ENCODE results near the gene ZNF804A.
"Not testable (repeated sequence)": the region's sequence is repeated elsewhere in the genome, so short reads cannot be mapped to it uniquely, and the experiment has no call there.

The ZNF804A gene

DNA sequence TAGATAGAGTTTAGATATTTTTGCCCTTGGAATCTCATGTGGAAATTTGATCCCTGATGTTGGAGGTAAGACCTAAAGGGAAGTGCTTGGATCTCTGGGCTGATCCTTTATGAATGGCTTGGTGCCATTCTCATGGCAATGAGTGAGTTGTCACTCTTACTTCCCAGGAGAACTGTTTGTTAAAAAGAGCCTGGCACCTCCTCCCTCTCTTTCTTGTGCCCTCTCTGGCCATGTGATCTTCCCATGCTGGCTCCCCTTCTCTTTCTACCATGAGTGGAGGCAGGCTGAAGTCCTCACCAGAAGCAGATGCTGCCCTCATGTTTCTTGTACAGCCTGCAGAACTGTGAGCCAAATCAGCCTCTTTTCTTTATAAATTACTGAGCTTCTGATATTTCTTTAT is 276.9 kb downstream of the ZNF804A start:
- ChIA-PET CTCF (no interaction called here), POLR2A (no interaction called here)
- Histone ChIP-seq H3K9me3 (ENCODE audit: control extremely low read depth in 1 of 5, control insufficient read depth in 4 of 5, insufficient read depth in 2 of 5, low read depth in 1 of 5, low read length in 4 of 5) (peaks cover 0 to 6% (median 0%) of the 10 kb centered on the region in 5 experiments), H3K4me1 (ENCODE audit: control extremely low read depth in 1 of 4, control insufficient read depth in 4 of 4, insufficient read depth in 4 of 4, low read length in 3 of 4) (no peaks in the 10 kb centered on the region), H3K36me3 (ENCODE audit: control insufficient read depth in 4 of 4, insufficient read depth in 4 of 4, low read length in 3 of 4) (peaks cover 0 to 2% (median 0%) of the 10 kb centered on the region in 4 experiments), H3K27ac (ENCODE audit: insufficient read depth in 1 of 2, low read depth in 1 of 2, low read length in 2 of 2, poor library complexity in 1 of 2, severe bottlenecking in 2 of 2) (no peak overlapping the region), H3K27me3 (replicated peaks in 2 of 5; ENCODE audit: control insufficient read depth in 4 of 5, insufficient read depth in 5 of 5, low read length in 4 of 5) (no peaks in the 10 kb centered on the region), H3K4me3 (ENCODE audit: control insufficient read depth in 1 of 7, extremely low read depth in 1 of 7, insufficient read depth in 4 of 7, low read depth in 2 of 7, low read length in 6 of 7) (no peak overlapping the region)
- no peak for DNase-seq

DNA sequence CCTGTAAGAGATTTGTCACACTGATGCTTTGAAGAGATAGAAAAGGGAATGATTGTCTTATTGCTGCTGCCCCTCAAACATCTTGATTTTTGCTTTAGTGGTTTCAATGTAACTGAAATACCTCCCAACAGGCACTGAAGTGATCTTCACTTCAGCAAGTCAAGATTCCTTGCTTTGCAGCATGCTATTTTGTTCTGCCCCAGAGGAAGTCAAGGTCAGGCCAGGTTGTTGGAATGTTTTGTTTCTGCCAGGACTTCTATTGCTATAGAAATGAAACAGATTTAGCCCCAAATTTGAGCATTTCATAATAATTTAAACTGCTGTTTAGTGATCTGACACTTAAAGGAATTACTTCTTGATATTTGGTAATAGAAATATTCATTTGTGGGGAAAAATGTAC is 277.6 kb downstream of the ZNF804A start:
- H3K27me3 ChIP-seq (replicated peaks in 2 of 5; ENCODE audit: control insufficient read depth in 4 of 5, insufficient read depth in 5 of 5, low read length in 4 of 5), result no peaks in the 10 kb centered on the region
- DNase-seq, result no peak
- ChIA-PET CTCF (no interaction called here), POLR2A (interaction anchor here (0.6 kb wide), 1 partner anchor 219 kb away, joined by 4 read pairs; no protein-coding TSS in a partner anchor)
- H3K9me3 ChIP-seq (ENCODE audit: control extremely low read depth in 1 of 5, control insufficient read depth in 4 of 5, insufficient read depth in 2 of 5, low read depth in 1 of 5, low read length in 4 of 5), result peaks cover 0 to 9% (median 0%) of the 10 kb centered on the region in 5 experiments
- H3K4me3 ChIP-seq (ENCODE audit: control insufficient read depth in 1 of 7, extremely low read depth in 1 of 7, insufficient read depth in 4 of 7, low read depth in 2 of 7, low read length in 6 of 7), result no peak overlapping the region
- no peaks in the 10 kb centered on the region for H3K4me1 ChIP-seq (ENCODE audit: control extremely low read depth in 1 of 4, control insufficient read depth in 4 of 4, insufficient read depth in 4 of 4, low read length in 3 of 4)
- peaks cover 0 to 2% (median 0%) of the 10 kb centered on the region in 4 experiments for H3K36me3 ChIP-seq (ENCODE audit: control insufficient read depth in 4 of 4, insufficient read depth in 4 of 4, low read length in 3 of 4)
- no peak overlapping the region for H3K27ac ChIP-seq (ENCODE audit: insufficient read depth in 1 of 2, low read depth in 1 of 2, low read length in 2 of 2, poor library complexity in 1 of 2, severe bottlenecking in 2 of 2)

DNA sequence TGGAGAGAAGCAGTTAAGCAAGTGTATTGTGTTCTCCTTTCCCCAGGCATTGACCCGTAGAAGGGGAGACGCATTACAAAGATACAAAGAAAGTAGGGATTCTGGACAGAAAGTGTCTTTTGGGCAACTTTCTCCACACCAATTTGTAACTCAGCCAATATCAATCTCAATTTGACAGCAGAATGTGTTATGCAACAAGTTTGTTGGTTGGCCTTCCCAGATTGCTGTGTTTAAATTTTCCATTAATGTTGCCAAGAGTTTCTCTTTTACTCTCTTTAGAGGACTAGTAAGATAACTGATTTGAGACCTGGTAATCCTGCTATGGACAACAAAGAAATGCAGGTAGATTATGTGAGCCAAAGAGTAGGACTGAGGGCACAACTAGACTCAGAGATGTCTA is 279.6 kb downstream of the ZNF804A start:
- DNase-seq, result no peak
- H3K27me3 ChIP-seq (replicated peaks in 2 of 5; ENCODE audit: control insufficient read depth in 4 of 5, insufficient read depth in 5 of 5, low read length in 4 of 5), result no peaks in the 10 kb centered on the region
- POLR2A ChIA-PET, result no interaction called here
- 100% methylated on average over 1 of the region's 2 CpGs for WGBS (ENCODE audit: insufficient coverage)
- CTCF ChIA-PET, result no interaction called here
- no peaks in the 10 kb centered on the region for H3K4me1 ChIP-seq (ENCODE audit: control extremely low read depth in 1 of 4, control insufficient read depth in 4 of 4, insufficient read depth in 4 of 4, low read length in 3 of 4)
- no peak overlapping the region for H3K4me3 ChIP-seq (ENCODE audit: control insufficient read depth in 1 of 7, extremely low read depth in 1 of 7, insufficient read depth in 4 of 7, low read depth in 2 of 7, low read length in 6 of 7)
- H3K27ac ChIP-seq (ENCODE audit: insufficient read depth in 1 of 2, low read depth in 1 of 2, low read length in 2 of 2, poor library complexity in 1 of 2, severe bottlenecking in 2 of 2), result no peak overlapping the region
- H3K36me3 ChIP-seq (ENCODE audit: control insufficient read depth in 4 of 4, insufficient read depth in 4 of 4, low read length in 3 of 4), result peaks cover 0 to 2% (median 0%) of the 10 kb centered on the region in 4 experiments
- H3K9me3 ChIP-seq (ENCODE audit: control extremely low read depth in 1 of 5, control insufficient read depth in 4 of 5, insufficient read depth in 2 of 5, low read depth in 1 of 5, low read length in 4 of 5), result peaks cover 0 to 16% (median 4%) of the 10 kb centered on the region in 5 experiments

DNA sequence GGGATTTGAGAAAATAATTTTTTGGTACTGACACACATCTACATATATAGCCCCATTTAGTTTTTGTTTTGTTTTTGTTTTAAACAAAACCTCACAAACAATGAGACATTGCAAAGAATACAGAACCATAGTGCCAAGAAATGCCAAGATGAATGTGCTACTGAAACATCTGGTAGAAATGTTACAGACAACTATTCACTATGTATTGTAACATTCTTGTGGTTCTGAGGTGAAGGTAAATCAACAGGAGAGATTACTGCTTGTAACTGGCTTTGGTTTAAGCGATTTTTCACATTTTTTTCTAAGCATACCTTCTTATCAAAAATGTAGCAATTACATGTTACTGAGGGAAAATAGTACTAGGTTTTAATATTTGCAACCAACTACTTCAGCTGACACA is 281.3 kb downstream of the ZNF804A start:
- Histone ChIP-seq H3K27me3 (replicated peaks in 2 of 5; ENCODE audit: control insufficient read depth in 4 of 5, insufficient read depth in 5 of 5, low read length in 4 of 5) (no peaks in the 10 kb centered on the region), H3K36me3 (ENCODE audit: control insufficient read depth in 4 of 4, insufficient read depth in 4 of 4, low read length in 3 of 4) (peaks cover 0 to 2% (median 0%) of the 10 kb centered on the region in 4 experiments), H3K9me3 (ENCODE audit: control extremely low read depth in 1 of 5, control insufficient read depth in 4 of 5, insufficient read depth in 2 of 5, low read depth in 1 of 5, low read length in 4 of 5) (peaks cover 0 to 24% (median 4%) of the 10 kb centered on the region in 5 experiments), H3K27ac (ENCODE audit: insufficient read depth in 1 of 2, low read depth in 1 of 2, low read length in 2 of 2, poor library complexity in 1 of 2, severe bottlenecking in 2 of 2) (no peak overlapping the region), H3K4me3 (ENCODE audit: control insufficient read depth in 1 of 7, extremely low read depth in 1 of 7, insufficient read depth in 4 of 7, low read depth in 2 of 7, low read length in 6 of 7) (no peak overlapping the region), H3K4me1 (ENCODE audit: control extremely low read depth in 1 of 4, control insufficient read depth in 4 of 4, insufficient read depth in 4 of 4, low read length in 3 of 4) (no peaks in the 10 kb centered on the region)
- POLR2A ChIA-PET, result no interaction called here
- CTCF ChIA-PET, result no interaction called here
- WGBS (ENCODE audit: insufficient coverage), result no CpG with 5 or more reads among the region's 1 CpG
- DNase-seq, result no peak

DNA sequence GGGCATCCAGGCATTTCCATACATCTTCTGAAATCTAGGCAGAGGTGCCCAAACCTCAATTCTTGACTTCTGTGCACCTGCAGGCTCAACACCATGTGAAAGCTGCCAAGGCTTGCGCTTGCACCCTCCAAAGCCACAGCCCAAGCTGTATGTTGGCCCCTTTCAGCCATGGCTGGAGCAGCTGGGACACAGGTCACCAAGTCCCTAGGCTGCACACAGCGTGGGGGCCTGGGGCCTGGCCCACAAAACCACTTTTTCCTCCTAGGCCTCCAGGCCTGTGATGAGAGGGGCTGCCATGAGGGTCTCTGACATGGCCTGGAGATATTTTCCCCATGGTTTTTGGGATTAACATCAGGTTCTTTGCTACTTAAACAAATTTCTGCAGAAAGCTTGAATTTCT is 288.3 kb downstream of the ZNF804A start:
- DNase-seq; H3K4me3 ChIP-seq (ENCODE audit: control insufficient read depth in 1 of 7, extremely low read depth in 1 of 7, insufficient read depth in 4 of 7, low read depth in 2 of 7, low read length in 6 of 7); H3K4me1 ChIP-seq (ENCODE audit: control extremely low read depth in 1 of 4, control insufficient read depth in 4 of 4, insufficient read depth in 4 of 4, low read length in 3 of 4); CTCF ChIA-PET; H3K27me3 ChIP-seq (replicated peaks in 2 of 5; ENCODE audit: control insufficient read depth in 4 of 5, insufficient read depth in 5 of 5, low read length in 4 of 5); H3K27ac ChIP-seq (ENCODE audit: insufficient read depth in 1 of 2, low read depth in 1 of 2, low read length in 2 of 2, poor library complexity in 1 of 2, severe bottlenecking in 2 of 2); POLR2A ChIA-PET; H3K36me3 ChIP-seq (ENCODE audit: control insufficient read depth in 4 of 4, insufficient read depth in 4 of 4, low read length in 3 of 4): not testable (repeated sequence)
- 95% methylated on average over 2 of the region's 2 CpGs for WGBS (ENCODE audit: insufficient coverage)
- peaks cover 0 to 34% (median 6%) of the 10 kb centered on the region in 5 experiments for H3K9me3 ChIP-seq (ENCODE audit: control extremely low read depth in 1 of 5, control insufficient read depth in 4 of 5, insufficient read depth in 2 of 5, low read depth in 1 of 5, low read length in 4 of 5)

DNA sequence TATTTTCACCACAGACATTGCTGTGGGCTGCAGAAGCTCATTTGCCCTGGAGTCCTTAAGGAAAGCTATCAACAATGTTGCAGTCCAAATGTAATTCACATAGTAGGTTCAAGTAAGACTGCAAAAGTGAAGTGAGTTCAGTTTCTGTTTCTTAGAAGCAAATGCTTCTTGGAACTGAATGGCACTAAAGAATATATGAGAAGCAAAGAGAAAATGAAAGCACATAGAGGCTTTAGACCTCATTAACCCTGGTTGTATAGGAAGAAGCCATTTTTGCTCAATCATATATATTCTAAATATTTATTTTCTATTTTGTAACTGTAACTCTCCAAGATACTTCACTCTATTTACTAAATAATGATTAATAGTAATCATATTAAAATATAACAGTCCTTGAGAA is 292.0 kb downstream of the ZNF804A start:
- Histone ChIP-seq H3K4me1 (ENCODE audit: control extremely low read depth in 1 of 4, control insufficient read depth in 4 of 4, insufficient read depth in 4 of 4, low read length in 3 of 4) (peaks cover 0 to 2% (median 0%) of the 10 kb centered on the region in 4 experiments), H3K9me3 (ENCODE audit: control extremely low read depth in 1 of 5, control insufficient read depth in 4 of 5, insufficient read depth in 2 of 5, low read depth in 1 of 5, low read length in 4 of 5) (peaks cover 0 to 15% (median 5%) of the 10 kb centered on the region in 5 experiments), H3K36me3 (ENCODE audit: control insufficient read depth in 4 of 4, insufficient read depth in 4 of 4, low read length in 3 of 4) (no peaks in the 10 kb centered on the region), H3K27me3 (replicated peaks in 2 of 5; ENCODE audit: control insufficient read depth in 4 of 5, insufficient read depth in 5 of 5, low read length in 4 of 5) (no peaks in the 10 kb centered on the region), H3K4me3 (ENCODE audit: control insufficient read depth in 1 of 7, extremely low read depth in 1 of 7, insufficient read depth in 4 of 7, low read depth in 2 of 7, low read length in 6 of 7) (peak overlapping the region in 1 of 7 experiments; percentile 40), H3K27ac (ENCODE audit: insufficient read depth in 1 of 2, low read depth in 1 of 2, low read length in 2 of 2, poor library complexity in 1 of 2, severe bottlenecking in 2 of 2) (no peak overlapping the region)
- ChIA-PET CTCF (no interaction called here), POLR2A (no interaction called here)
- DNase-seq, result peak; percentile 13 to 50 (median 38)

DNA sequence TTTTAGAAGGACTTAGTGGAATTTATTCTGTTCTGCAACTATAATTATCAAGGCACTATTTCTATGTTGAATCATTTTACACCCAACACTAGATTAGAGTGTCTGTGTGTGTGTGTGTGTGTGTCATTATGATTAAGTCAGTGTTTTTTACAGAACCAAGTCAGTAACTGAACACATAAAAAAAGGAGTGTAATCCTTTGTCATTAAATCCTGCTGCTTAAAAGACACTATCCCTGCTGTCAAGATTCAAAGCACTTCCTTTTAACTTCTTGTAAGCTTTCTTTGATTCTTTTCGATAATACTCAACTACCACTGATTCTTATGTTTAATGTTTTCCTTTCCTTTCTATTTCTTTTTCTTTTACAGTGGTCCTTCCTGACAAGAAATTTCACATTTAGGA is 306.7 kb downstream of the ZNF804A start:
- Histone ChIP-seq H3K9me3 (ENCODE audit: control extremely low read depth in 1 of 5, control insufficient read depth in 4 of 5, insufficient read depth in 2 of 5, low read depth in 1 of 5, low read length in 4 of 5) (peaks cover 0 to 2% (median 0%) of the 10 kb centered on the region in 5 experiments), H3K27ac (ENCODE audit: insufficient read depth in 1 of 2, low read depth in 1 of 2, low read length in 2 of 2, poor library complexity in 1 of 2, severe bottlenecking in 2 of 2) (no peak overlapping the region), H3K27me3 (replicated peaks in 2 of 5; ENCODE audit: control insufficient read depth in 4 of 5, insufficient read depth in 5 of 5, low read length in 4 of 5) (no peaks in the 10 kb centered on the region), H3K4me3 (ENCODE audit: control insufficient read depth in 1 of 7, extremely low read depth in 1 of 7, insufficient read depth in 4 of 7, low read depth in 2 of 7, low read length in 6 of 7) (no peak overlapping the region), H3K36me3 (ENCODE audit: control insufficient read depth in 4 of 4, insufficient read depth in 4 of 4, low read length in 3 of 4) (no peaks in the 10 kb centered on the region), H3K4me1 (ENCODE audit: control extremely low read depth in 1 of 4, control insufficient read depth in 4 of 4, insufficient read depth in 4 of 4, low read length in 3 of 4) (no peaks in the 10 kb centered on the region)
- ChIA-PET POLR2A (no interaction called here), CTCF (no interaction called here)
- DNase-seq, result no peak
- WGBS (ENCODE audit: insufficient coverage), result no CpG with 5 or more reads among the region's 1 CpG

Measured in common myeloid progenitor, CD34-positive (primary cell).